GM12874 (cell line): ENCODE results near the gene GCH1.

Experiments
- CTCF ChIP-seq: IDR thresholded peaks from 2 replicates; pipeline ENCODE4 v1.5.1; 2011; ENCODE audit warnings: low read depth, mild to moderate bottlenecking, control low read depth, low read length, moderate library complexity; ENCODE audit not compliant: insufficient read depth

GCH1 gene

GRCh38 chr14:54935100-54935499 is 32.5 kb upstream of the GCH1 start:
- no peak for TF ChIP-seq CTCF

GRCh38 chr14:54933006-54933405 is 30.4 kb upstream of the GCH1 start:
- no peak for TF ChIP-seq CTCF

DNA sequence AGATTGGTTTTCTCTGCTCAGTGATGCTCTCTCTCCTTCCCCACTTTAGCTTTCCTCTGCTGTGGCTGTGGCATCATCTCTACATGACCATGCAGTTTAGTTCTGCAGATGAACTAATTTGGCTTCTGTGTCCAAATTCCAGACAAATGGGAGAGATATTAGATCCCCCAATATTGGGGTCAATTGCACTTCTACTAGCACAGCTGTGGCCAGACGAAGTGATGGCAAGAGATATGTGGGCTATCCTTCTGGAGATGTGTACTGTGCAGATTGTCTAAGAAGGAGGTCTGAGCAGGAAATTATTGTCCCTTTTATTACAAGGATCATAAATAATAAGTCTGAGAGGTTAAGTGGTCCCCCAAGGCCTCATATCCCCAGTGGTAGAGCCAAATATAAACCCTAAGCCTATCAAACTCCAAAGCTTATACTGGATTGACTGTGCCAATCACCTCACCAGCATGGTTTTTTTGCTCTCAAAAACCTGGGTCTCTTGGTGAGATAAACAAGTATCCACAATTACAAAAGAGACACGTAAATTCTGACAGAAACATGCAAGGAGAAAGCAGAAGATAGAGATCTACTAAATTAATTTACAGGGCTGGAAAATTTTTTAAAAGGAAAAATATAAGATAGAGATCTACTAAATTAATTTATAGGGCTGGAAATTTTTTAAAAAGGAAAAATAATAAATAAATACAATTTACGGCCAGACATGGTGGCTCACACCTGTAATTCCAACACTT is 29.1 kb upstream of the GCH1 start:
- TF ChIP-seq CTCF = no peak

DNA sequence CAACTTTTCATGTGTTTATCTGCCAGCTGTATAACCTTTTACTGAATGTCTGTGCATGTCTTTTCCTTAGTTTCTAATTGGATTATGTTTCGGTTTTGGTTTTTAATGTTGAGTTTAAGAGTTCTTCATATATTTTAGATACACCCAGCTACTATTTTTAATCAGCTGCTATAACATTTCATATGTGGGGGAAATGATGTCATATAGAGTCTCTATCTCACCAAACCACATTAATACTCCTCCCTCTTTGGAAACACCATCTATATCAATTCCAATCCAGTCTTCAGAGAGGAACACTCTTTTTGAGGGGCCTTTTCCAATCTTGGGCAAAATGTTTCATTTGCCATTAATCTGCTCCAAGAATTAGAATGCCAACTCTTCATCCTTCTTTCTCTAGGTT is 28.5 kb upstream of the GCH1 start:
- TF ChIP-seq CTCF = no peak

- no peak for TF ChIP-seq CTCF
Measured at GRCh38 chr14:54929556-54929955, 26.9 kb upstream of the GCH1 start.

DNA sequence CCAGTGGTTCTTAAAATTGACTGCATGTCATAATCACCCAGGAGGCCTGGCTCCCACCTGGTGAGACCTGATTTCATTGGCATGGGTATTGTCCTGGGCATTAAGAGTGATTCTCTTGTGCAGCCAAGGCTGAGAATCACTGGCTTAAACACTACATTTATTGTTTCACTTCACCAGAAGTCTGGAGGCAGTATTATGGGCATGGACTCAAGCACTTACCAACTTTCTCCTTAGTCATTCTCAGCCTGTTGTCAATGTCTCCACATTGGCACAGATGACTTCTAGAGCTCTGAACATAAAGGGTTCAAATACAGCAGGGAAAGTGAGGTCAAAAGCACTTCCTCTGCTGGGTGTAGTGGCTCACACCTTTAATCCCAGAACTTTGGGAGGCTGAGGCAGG is 25.6 kb upstream of the GCH1 start:
- no peak for TF ChIP-seq CTCF

DNA sequence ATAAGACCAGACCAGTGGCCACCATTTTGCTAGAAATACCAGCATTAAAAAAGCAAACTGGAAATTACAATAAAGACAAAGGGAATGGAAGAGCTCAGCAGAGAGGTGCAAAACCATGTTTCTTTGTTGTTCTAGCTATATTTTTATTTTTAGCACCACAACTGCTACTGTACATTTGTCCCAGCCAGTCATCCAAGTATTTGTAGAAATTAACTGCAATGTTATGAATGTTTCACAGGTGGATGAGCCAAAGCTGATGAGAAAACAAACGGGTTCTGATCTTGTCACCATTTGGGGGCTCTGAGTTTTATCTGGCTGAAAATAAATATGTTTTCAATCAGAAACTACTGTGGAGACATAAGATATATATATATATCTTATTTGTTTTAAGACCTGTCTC is 24.9 kb upstream of the GCH1 start:
- TF ChIP-seq CTCF = no peak

- TF ChIP-seq CTCF = no peak
Measured at GRCh38 chr14:54922598-54922997, 20.0 kb upstream of the GCH1 start.
